Ovary (tissue), 9 donors: Measurements from ENCODE around the gene GDF15. TPM values are rescaled to one million over a fixed set of nuclear protein-coding genes. Genes with fewer than 3 reads are reported as not detected.

Experiments used
- DNase-seq, 5 donors: peaks; one replicate each; pipeline ENCODE4 v3.0.0-alpha.2; 2019 to 2020
- H3K27ac ChIP-seq, 2 donors: fragments of 200-600 bp; one replicate each; pipeline versions ENCODE4 v1.5.1 to v1.8.0; 2019 to 2022
- H3K27me3 ChIP-seq: fragments of 200-600 bp; one replicate; pipeline ENCODE4 v1.8.0; 2022
- H3K36me3 ChIP-seq: fragments of 200-600 bp; sonication (generic); one replicate; pipeline ENCODE4 v1.5.1; 2019
- H3K4me1 ChIP-seq: one replicate; pipeline ENCODE4 v1.8.1; 2013; ENCODE audit warnings: mild to moderate bottlenecking, moderate library complexity; ENCODE audit not compliant: insufficient read depth
- H3K4me3 ChIP-seq: fragments of 200-600 bp; sonication (generic); one replicate; pipeline ENCODE4 v1.5.1; 2017
- H3K9me3 ChIP-seq, 2 donors: fragments of 200-600 bp in 1 of 2; sonication (generic) in 1 of 2; one replicate each; pipeline versions ENCODE4 v1.5.1 to v1.8.1; 2013 to 2019; ENCODE audit warnings: mild to moderate bottlenecking in 1 of 2, moderate library complexity in 1 of 2
- CTCF ChIP-seq, 3 donors: fragments of 450-650 bp in 2 of 3; fragments of 200-600 bp in 1 of 3; IDR thresholded peaks; one replicate each; pipeline versions ENCODE4 v1.5.1 to v1.8.0; 2016 to 2022; ENCODE audit warnings: antibody characterized with exemption in 3 of 3, mild to moderate bottlenecking in 1 of 3
- EP300 ChIP-seq: sonication (generic); formaldehyde crosslinking; IDR thresholded peaks from one replicate; pipeline ENCODE4 v1.6.1; 2017; ENCODE audit warnings: antibody characterized with exemption
- POLR2A ChIP-seq: fragments of 450-650 bp; IDR thresholded peaks from one replicate; pipeline ENCODE4 v1.6.1; 2017; ENCODE audit warnings: antibody characterized with exemption, mild to moderate bottlenecking, moderate library complexity
- WGBS, 3 donors: extraction: QIAGEN DNeasy Blood & Tissue Kit in 1 of 3; methylation state at CpG; one replicate each; pipeline versions ENCODE4 v1.1.5 to v1.1.7; 2013 to 2017; 5-methylcytosine and 5-hydroxymethylcytosine counted together
- intact Hi-C, 4 donors: fragments of 100-400 bp; cut with DNase I; formaldehyde crosslinking; loops; one replicate each; pipeline versions ENCODE4 v1.11.0 to v1.15.1; 2022 to 2023
- polyA plus RNA-seq, 2 donors: library from polyadenylated mRNA; stranded (reverse); fragments of 200-250 nt in 1 of 2; fragments of 350-450 nt in 1 of 2; fragmentation: Illumina TruSeq in 1 of 2; extraction: RNeasy Lipid Tissue Mini Kit (QIAGEN cat#74804) in 1 of 2; gene quantifications; one replicate each; pipeline ENCODE4 v1.2.3, GENCODE V29; 2013 to 2014
- total RNA-seq, 7 donors: library from RNA; depleted of rRNA in 2 of 7; stranded (reverse); fragments of >200 nt in 2 of 7; fragmentation: NEBNext Ultra II Directional in 3 of 7; extraction: Animal tissue kit (Norgen Biotek cat#: 25700) in 3 of 7; gene quantifications; one replicate each; pipeline versions ENCODE4 v1.1.0 to v1.2.4, GENCODE V29; 2016 to 2023
- donor health status: DM: no; HTN: no; CAD: no; lungs with moderate emphysema.
- donor health status: DM: no; HTN: no; CAD: no.
- donor health status: Bipolar disorder and iron deficiency.
- donor health status: DM: yes; HTN: yes; CAD: no.
- donor health status: DM: no; HTN: no; CAD: no.
- donor health status: DM: yes; HTN: yes; CAD: no.

GDF15 gene
- total and polyA plus RNA-seq, 9 donors = 0.67 to 20.9 (median 3.3) TPM

GRCh38 chr19:18366021-18366435, 19.9 kb upstream of the GDF15 start:
- H3K4me3 ChIP-seq = no peak overlapping the region
- H3K27me3 ChIP-seq = no peaks in the 10 kb centered on the region
- WGBS, 3 donors = 92 to 98% (median 93%) methylated on average over 2 of the region's 2 CpGs
- H3K36me3 ChIP-seq = no peaks in the 10 kb centered on the region
- H3K4me1 ChIP-seq = peaks cover 6% of the 10 kb centered on the region
- no peaks in the 10 kb centered on the region for H3K9me3 ChIP-seq
- intact Hi-C loops = no loop called here
- H3K27ac ChIP-seq = peak overlapping the region in 1 of 2 donors; percentile 95
- TF ChIP-seq EP300 (no peak), POLR2A (no peak), CTCF (IDR thresholded peaks at IDR 0.05) (no peak)
- no peak for DNase-seq

- intact Hi-C loops = no loop called here
- Histone ChIP-seq H3K4me1 (peaks cover 6% of the 10 kb centered on the region), H3K9me3 (no peaks in the 10 kb centered on the region), H3K27me3 (no peaks in the 10 kb centered on the region), H3K36me3 (no peaks in the 10 kb centered on the region), H3K4me3 (no peak overlapping the region), H3K27ac (no peak overlapping the region)
- DNase-seq = no peak
- TF ChIP-seq CTCF (IDR thresholded peaks at IDR 0.05) (no peak), POLR2A (no peak), EP300 (no peak)
- WGBS, 3 donors = 81 to 90% (median 85%) methylated on average over 15 of the region's 15 CpGs
Measured at GRCh38 chr19:18368504-18369222, 17.3 kb upstream of the GDF15 start.

GRCh38 chr19:18373407-18373891, 12.5 kb upstream of the GDF15 start:
- H3K36me3 ChIP-seq = no peaks in the 10 kb centered on the region
- TF ChIP-seq EP300 = no peak
- TF ChIP-seq POLR2A = no peak
- TF ChIP-seq CTCF (IDR thresholded peaks at IDR 0.05) = no peak
- DNase-seq = no peak
- peaks cover 9% of the 10 kb centered on the region for H3K4me1 ChIP-seq
- intact Hi-C loops = no loop called here
- no peaks in the 10 kb centered on the region for H3K27me3 ChIP-seq
- no peak overlapping the region for H3K4me3 ChIP-seq
- H3K9me3 ChIP-seq = no peaks in the 10 kb centered on the region
- H3K27ac ChIP-seq = peak overlapping the region; percentile 9 to 77
- WGBS, 3 donors = 62 to 72% (median 68%) methylated on average over 4 of the region's 4 CpGs

GRCh38 chr19:18373892-18374629, 11.9 kb upstream of the GDF15 start:
- TF ChIP-seq POLR2A (peak; percentile 7), EP300 (peak; percentile 67), CTCF (IDR thresholded peaks at IDR 0.05) (no peak)
- H3K36me3 ChIP-seq = no peaks in the 10 kb centered on the region
- peak; percentile 93 to 98 (median 93) for DNase-seq
- 16 to 20% (median 19%) methylated on average over 17 of the region's 17 CpGs for WGBS, 3 donors
- H3K27me3 ChIP-seq = no peaks in the 10 kb centered on the region
- intact Hi-C loops = no loop called here
- no peaks in the 10 kb centered on the region for H3K9me3 ChIP-seq
- H3K4me3 ChIP-seq = no peak overlapping the region
- peaks cover 9% of the 10 kb centered on the region for H3K4me1 ChIP-seq
- peak overlapping the region; percentile 77 to 79 for H3K27ac ChIP-seq
